SK-N-MC (cell line): ENCODE results near the gene ARHGAP33.
A peak's percentile ranks its signal among the peaks of the same experiment; 100 is the strongest.

Experiments
- EZH2 ChIP-seq: fragments of 200-600 bp; sonication (generic); IDR thresholded peaks from one replicate; pipeline ENCODE4 v1.6.1; 2017; ENCODE audit warnings: antibody characterized with exemption
- POLR2AphosphoS5 ChIP-seq: IDR thresholded peaks from 2 replicates; pipeline ENCODE4 v1.6.1; 2012; ENCODE audit warnings: mild to moderate bottlenecking, low read depth, low read length, borderline replicate concordance

DNA sequence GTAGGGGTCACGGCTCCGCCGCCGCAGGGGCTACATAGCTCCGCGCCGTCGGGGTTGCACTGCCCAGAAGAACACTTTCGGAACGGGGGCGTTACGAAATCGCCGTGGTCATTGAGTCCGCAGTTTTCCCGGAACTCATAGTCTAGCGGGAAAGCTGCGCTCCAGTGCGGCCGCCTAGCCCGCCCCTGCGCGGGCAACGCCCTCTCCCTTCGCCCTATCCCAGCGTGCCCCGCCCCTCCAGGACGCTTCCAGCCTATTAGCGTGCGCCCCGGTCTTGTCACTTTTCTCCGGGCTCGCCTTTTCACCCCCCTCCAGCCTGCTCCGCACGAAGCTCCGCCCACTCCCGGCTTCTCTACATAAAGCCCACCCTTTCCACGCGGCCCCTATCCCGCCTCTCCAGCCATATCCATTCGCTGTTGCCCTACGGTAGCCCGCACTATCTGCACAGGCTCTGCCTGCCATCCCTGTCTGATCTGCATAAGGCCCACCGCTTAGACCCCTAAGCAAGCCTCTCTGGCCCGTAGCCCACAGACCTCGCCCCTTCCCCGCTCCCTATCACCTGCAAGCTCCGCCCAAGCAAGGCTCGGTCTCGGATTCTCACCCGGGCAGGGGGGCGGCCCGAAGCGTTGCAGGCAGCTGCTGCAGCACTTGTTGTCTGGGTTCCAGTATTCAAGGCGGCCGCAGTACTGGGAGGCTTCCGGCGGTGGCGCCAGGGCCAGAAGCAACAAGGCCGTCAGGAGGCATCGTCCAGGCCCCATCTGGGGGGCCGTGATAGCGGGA is 34.8 kb upstream of the ARHGAP33 start:
- TF ChIP-seq POLR2AphosphoS5 (peak; percentile 86), EZH2 (no peak)
